Esophagus muscularis mucosa (tissue), 4 donors: ENCODE results near the gene DOCK4. TPM values are rescaled to one million over a fixed set of nuclear protein-coding genes. Genes with fewer than 3 reads are reported as not detected.

ENCODE experiments used
- DNase-seq: peaks from one replicate; pipeline ENCODE4 v3.0.0-alpha.2; 2017; ENCODE audit errors: extremely low spot score
- H3K27ac ChIP-seq, 4 donors: fragments of 200-600 bp; sonication (generic); replicated peaks in 1 of 4; 1 replicate in 3 of 4; 2 replicates in 1 of 4; pipeline ENCODE4 v1.5.1; 2016 to 2019; ENCODE audit warnings: mild to moderate bottlenecking in 1 of 4
- H3K27me3 ChIP-seq, 4 donors: fragments of 200-600 bp; sonication (generic); one replicate each; pipeline versions ENCODE4 v1.5.1 to v1.6.0; 2016 to 2019
- H3K36me3 ChIP-seq, 4 donors: fragments of 200-600 bp; sonication (generic); one replicate each; pipeline ENCODE4 v1.5.1; 2016 to 2019
- H3K4me1 ChIP-seq, 4 donors: fragments of 200-600 bp; sonication (generic); one replicate each; pipeline ENCODE4 v1.5.1; 2016 to 2019
- H3K4me3 ChIP-seq, 4 donors: fragments of 200-600 bp; sonication (generic); 1 replicate in 2 of 4; 2 replicates in 2 of 4; pipeline ENCODE4 v1.5.1; 2016 to 2019; ENCODE audit warnings: mild to moderate bottlenecking in 4 of 4, moderate library complexity in 1 of 4
- H3K9me3 ChIP-seq, 4 donors: fragments of 200-600 bp; sonication (generic); 1 replicate in 3 of 4; 2 replicates in 1 of 4; pipeline ENCODE4 v1.5.1; 2016 to 2019
- CTCF ChIP-seq, 3 experiments: fragments of 200-600 bp in 2 of 3; fragments of 450-650 bp in 1 of 3; sonication (generic) in 2 of 3; IDR thresholded peaks; one replicate each; pipeline ENCODE4 v1.5.1; 2017 to 2019; ENCODE audit warnings: antibody characterized with exemption in 3 of 3, mild to moderate bottlenecking in 2 of 3, moderate library complexity in 1 of 3
- EP300 ChIP-seq: sonication (generic); formaldehyde crosslinking; IDR thresholded peaks from one replicate; pipeline ENCODE4 v1.6.1; 2017; ENCODE audit warnings: antibody characterized with exemption
- POLR2A ChIP-seq: fragments of 450-650 bp; IDR thresholded peaks from one replicate; pipeline ENCODE4 v1.6.1; 2017; ENCODE audit warnings: antibody characterized with exemption, moderate library complexity, mild to moderate bottlenecking, low read depth
- POLR2AphosphoS5 ChIP-seq, 2 donors: sonication (generic); formaldehyde crosslinking; IDR thresholded peaks; one replicate each; pipeline ENCODE4 v1.6.1; 2017; ENCODE audit warnings: antibody characterized with exemption in 2 of 2
- WGBS: methylation state at CpG from one replicate; pipeline ENCODE4 v1.1.5; 2018; 5-methylcytosine and 5-hydroxymethylcytosine counted together
- intact Hi-C: fragments of 100-400 bp; cut with DNase I; formaldehyde crosslinking; loops from one replicate; pipeline ENCODE4 v1.15.1; 2023
- total RNA-seq, 4 donors: library from RNA; depleted of rRNA; stranded (reverse); fragments of >200 nt; gene quantifications; one replicate each; pipeline versions ENCODE4 v1.1.0 to v1.2.1, GENCODE V29; 2016

The DOCK4 gene
- total RNA-seq, 4 donors from 2014 or later = 14.0 to 25.3 (median 18.8) TPM

GRCh38 chr7:111931016-111931517, 275.1 kb downstream of the DOCK4 start:
- Histone ChIP-seq H3K27ac (peak overlapping the region in 1 of 4 donors; percentile 33), H3K36me3 (peaks cover 0 to 21% (median 9%) of the 10 kb centered on the region in 4 donors), H3K9me3 (no peaks in the 10 kb centered on the region), H3K4me3 (no peak overlapping the region), H3K27me3 (no peaks in the 10 kb centered on the region), H3K4me1 (peaks cover 0 to 12% (median 0%) of the 10 kb centered on the region in 4 donors)
- 83% methylated on average over 3 of the region's 3 CpGs for WGBS
- DNase-seq = no peak
- TF ChIP-seq POLR2AphosphoS5 (IDR thresholded peaks at IDR 0.05) (no peak), EP300 (no peak), CTCF (IDR thresholded peaks at IDR 0.05) (no peak), POLR2A (no peak)
- intact Hi-C loops = loop anchor here (10.0 kb wide), 1 partner anchor 146 kb away; no protein-coding TSS in a partner anchor

DNA sequence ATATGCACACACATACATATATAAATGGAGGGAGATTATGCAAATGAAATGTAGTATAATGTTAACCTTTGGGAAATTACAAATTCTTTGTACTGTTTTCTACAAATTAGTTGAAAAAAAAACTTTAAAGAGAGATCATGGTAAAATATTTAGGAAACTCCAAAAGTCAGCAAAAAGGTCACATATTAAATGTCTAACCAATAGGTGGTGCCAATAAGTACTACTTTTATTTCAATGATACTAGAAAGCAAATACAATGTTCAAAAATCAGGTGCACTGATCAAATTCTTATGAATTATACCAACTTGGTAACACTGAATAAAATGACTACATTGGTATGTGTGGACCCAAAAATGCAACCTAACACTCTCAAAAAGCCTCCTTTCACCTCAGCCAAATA, 276.9 kb downstream of the DOCK4 start:
- H3K27me3 ChIP-seq = no peaks in the 10 kb centered on the region
- intact Hi-C loops = no loop called here
- no peak for TF ChIP-seq EP300
- TF ChIP-seq CTCF (IDR thresholded peaks at IDR 0.05) = no peak
- no peak for TF ChIP-seq POLR2AphosphoS5 (IDR thresholded peaks at IDR 0.05)
- no peak for TF ChIP-seq POLR2A
- no peak overlapping the region for H3K4me3 ChIP-seq
- peaks cover 0 to 12% (median 0%) of the 10 kb centered on the region in 4 donors for H3K4me1 ChIP-seq
- no peak for DNase-seq
- peaks cover 0 to 11% (median 3%) of the 10 kb centered on the region in 4 donors for H3K36me3 ChIP-seq
- no peak overlapping the region for H3K27ac ChIP-seq
- H3K9me3 ChIP-seq = no peaks in the 10 kb centered on the region

DNA sequence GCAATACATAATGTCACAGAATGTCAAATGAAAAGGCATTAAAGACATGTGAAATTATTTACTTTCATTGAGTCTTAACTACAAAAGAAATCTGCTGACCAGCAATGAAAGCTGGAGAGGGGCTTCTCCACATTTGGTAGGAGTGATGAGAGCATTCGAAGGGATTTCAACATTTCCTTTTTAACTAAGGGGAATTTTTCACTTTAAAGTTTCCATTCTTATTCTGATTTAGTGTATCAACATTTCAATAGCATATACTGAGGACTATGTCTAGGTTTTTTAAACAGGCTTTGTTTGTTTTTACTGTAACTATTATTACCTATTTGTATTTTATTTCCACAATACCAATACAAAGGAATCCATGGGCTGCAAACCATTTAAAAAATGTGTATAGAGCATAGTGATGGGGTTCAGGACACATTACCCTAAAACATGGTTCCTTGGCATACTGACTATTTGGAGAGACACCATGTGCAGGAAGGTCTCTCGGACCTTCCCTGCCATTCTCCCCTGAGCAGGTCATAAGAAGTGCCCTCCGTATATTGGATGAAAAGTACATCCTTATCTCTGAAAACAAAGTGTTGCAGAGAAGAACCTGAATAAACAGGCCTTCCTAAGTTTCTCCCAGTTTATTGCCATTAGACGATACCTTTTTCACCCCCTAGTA, 278.7 kb downstream of the DOCK4 start:
- H3K9me3 ChIP-seq = no peaks in the 10 kb centered on the region
- no peaks in the 10 kb centered on the region for H3K27me3 ChIP-seq
- DNase-seq = no peak
- H3K4me1 ChIP-seq = peaks cover 0 to 12% (median 0%) of the 10 kb centered on the region in 4 donors
- intact Hi-C loops = no loop called here
- no peak overlapping the region for H3K27ac ChIP-seq
- WGBS = 97% methylated on average over 4 of the region's 4 CpGs
- H3K36me3 ChIP-seq = no peaks in the 10 kb centered on the region
- TF ChIP-seq EP300 (no peak), CTCF (IDR thresholded peaks at IDR 0.05) (no peak), POLR2AphosphoS5 (IDR thresholded peaks at IDR 0.05) (no peak), POLR2A (no peak)
- no peak overlapping the region for H3K4me3 ChIP-seq

- 37% methylated on average over 1 of the region's 1 CpG for WGBS
- H3K36me3 ChIP-seq = peaks cover 0 to 3% (median 0%) of the 10 kb centered on the region in 4 donors
- TF ChIP-seq POLR2A (no peak), CTCF (IDR thresholded peaks at IDR 0.05) (no peak), EP300 (no peak), POLR2AphosphoS5 (IDR thresholded peaks at IDR 0.05) (no peak)
- H3K9me3 ChIP-seq = no peaks in the 10 kb centered on the region
- H3K4me3 ChIP-seq = no peak overlapping the region
- H3K27me3 ChIP-seq = no peaks in the 10 kb centered on the region
- intact Hi-C loops = no loop called here
- H3K4me1 ChIP-seq = no peaks in the 10 kb centered on the region
- no peak overlapping the region for H3K27ac ChIP-seq
- no peak for DNase-seq
Measured at GRCh38 chr7:111920329-111920728, 285.9 kb downstream of the DOCK4 start.
